CD4-positive, CD25-positive, alpha-beta regulatory T cell (primary cell): ENCODE data around the gene ZNF483. TPM values are rescaled to one million over a fixed set of nuclear protein-coding genes. Genes with fewer than 3 reads are reported as not detected.

ENCODE experiments used
- ATAC-seq, 2 donors: fragments of 150-1000 bp; cut with Tn5 transposase; one replicate each; pipeline ENCODE4 v1.10.0; 2021; ENCODE audit warnings: low read depth in 2 of 2, moderate number of reproducible peaks in 2 of 2, moderate library complexity in 1 of 2
- DNase-seq, 3 donors: peaks; one replicate each; pipeline versions ENCODE4 v3.0.0 to v3.0.0-alpha.2; 2012 to 2022; ENCODE audit warnings: mixed read lengths in 1 of 3
- H3K27ac ChIP-seq: one replicate; pipeline ENCODE4 v1.7.0; 2013; ENCODE audit warnings: mild to moderate bottlenecking, low read length; ENCODE audit not compliant: insufficient read depth, poor library complexity, severe bottlenecking
- H3K27me3 ChIP-seq: one replicate; pipeline ENCODE4 v1.7.0; 2013; ENCODE audit warnings: low read length; ENCODE audit not compliant: control insufficient read depth, insufficient read depth
- H3K36me3 ChIP-seq: one replicate; pipeline ENCODE4 v1.7.0; 2013; ENCODE audit warnings: mild to moderate bottlenecking, low read length, moderate library complexity; ENCODE audit not compliant: control insufficient read depth, insufficient read depth
- H3K4me1 ChIP-seq: 2 replicates; pipeline ENCODE4 v1.7.0; 2013; ENCODE audit warnings: mild to moderate bottlenecking, low read length; ENCODE audit not compliant: insufficient read depth, control insufficient read depth, poor library complexity, severe bottlenecking
- H3K4me3 ChIP-seq: one replicate; pipeline ENCODE4 v1.7.0; 2013; ENCODE audit warnings: low read depth, mild to moderate bottlenecking, low read length, moderate library complexity
- H3K9me3 ChIP-seq, 2 experiments: 1 replicate in 1 of 2; 2 replicates in 1 of 2; pipeline ENCODE4 v1.7.0; 2013; ENCODE audit warnings: low read length in 2 of 2, mild to moderate bottlenecking in 1 of 2, moderate library complexity in 1 of 2; ENCODE audit not compliant: control insufficient read depth in 2 of 2
- H3K27ac Mint-ChIP-seq, 3 donors: one replicate each; pipeline ENCODE4 v1.8.0; 2020 to 2022; ENCODE audit warnings: mild to moderate bottlenecking in 3 of 3, mixed read lengths in 3 of 3, moderate library complexity in 2 of 3
- H3K27me3 Mint-ChIP-seq: one replicate; pipeline ENCODE4 v1.8.0; 2022; ENCODE audit warnings: mild to moderate bottlenecking, mixed read lengths
- H3K36me3 Mint-ChIP-seq: one replicate; pipeline ENCODE4 v1.8.0; 2020; ENCODE audit warnings: mixed read lengths
- H3K4me1 Mint-ChIP-seq, 4 donors: one replicate each; pipeline ENCODE4 v1.8.0; 2020 to 2022; ENCODE audit warnings: mixed read lengths in 4 of 4, mild to moderate bottlenecking in 1 of 4
- H3K4me3 Mint-ChIP-seq, 4 donors: one replicate each; pipeline ENCODE4 v1.8.0; 2020 to 2022; ENCODE audit warnings: mild to moderate bottlenecking in 4 of 4, mixed read lengths in 4 of 4, moderate library complexity in 3 of 4
- H3K9me3 Mint-ChIP-seq, 7 donors: one replicate each; pipeline ENCODE4 v1.8.0; 2020 to 2022; ENCODE audit warnings: mixed read lengths in 7 of 7, mild to moderate bottlenecking in 3 of 7, moderate library complexity in 2 of 7
- polyA plus RNA-seq, 4 donors: library from polyadenylated mRNA; unstranded; fragments of 300-500 nt; fragmentation: Illumina TruSeq; gene quantifications; one replicate each; pipeline ENCODE4 v1.2.3, GENCODE V29; 2021
- total RNA-seq: library from RNA; stranded (reverse); gene quantifications from one replicate; pipeline ENCODE4 v1.2.3, GENCODE V29; 2022

The ZNF483 gene
- 22.1 TPM for total RNA-seq
- polyA plus RNA-seq, result 10 to 100 TPM in 1 of 4 donors, 1 to 10 TPM in 3; 5.5 to 10.2 (median 8.6) TPM

DNA sequence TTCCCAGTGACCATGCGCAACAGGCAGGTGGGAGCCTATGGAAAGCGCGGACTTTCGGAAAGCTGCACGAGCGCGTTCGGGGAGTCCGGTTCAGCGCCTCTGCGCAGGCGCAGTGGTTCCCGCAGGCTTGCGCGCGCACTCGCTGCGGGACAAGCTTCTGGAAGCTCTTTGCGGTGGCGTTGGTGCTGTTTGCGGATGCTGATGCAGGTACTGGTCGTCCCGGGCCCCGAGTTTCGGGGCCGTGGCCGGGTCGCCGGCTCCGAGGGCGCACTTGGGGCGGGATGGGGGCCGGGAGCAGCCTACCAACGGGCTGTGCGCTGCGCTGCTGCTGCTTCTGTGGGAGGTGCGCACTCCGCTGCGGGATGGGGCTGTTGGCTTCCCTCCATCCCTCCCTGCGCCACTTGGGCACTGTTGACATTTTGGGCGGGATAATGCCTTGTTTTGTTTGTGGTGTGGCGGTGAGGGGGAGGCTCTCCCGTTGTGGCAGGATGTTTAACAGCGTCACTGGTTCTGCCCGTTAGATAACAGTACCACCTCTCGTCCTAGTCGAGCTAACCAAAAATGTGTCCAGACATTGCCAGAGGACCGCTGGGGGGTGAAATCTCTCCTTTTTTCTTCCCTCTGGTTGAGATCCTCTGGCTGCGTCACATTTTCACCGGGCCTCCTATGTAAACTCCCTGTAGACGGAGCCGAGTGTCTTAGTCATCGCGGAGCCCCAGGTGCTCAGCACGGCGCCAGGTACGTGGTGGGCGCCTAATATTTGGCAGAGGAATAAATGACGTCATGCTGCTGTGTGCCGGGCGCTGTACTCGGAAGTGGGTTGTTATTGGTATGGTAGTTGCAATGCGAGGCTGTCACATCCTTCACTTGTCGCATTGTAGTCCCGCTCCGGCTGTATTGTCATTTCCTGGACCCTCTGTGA lies at the start of gene ZNF483:
TSS of gene ZNF483 (plus strand) at position 124 of the 922 bp plus-strand sequence. CDS start 2,217 bp downstream, outside the sequence.
- Histone ChIP-seq H3K27ac (peak within 1 kb of the TSS; percentile 73), H3K4me3 (peak within 1 kb of the TSS; percentile 89), H3K36me3 (peaks cover 10% of the 10 kb centered on the region), H3K27me3 (no peaks in the 10 kb centered on the region), H3K9me3 (no peaks in the 10 kb centered on the region), H3K4me1 (peaks cover 7% of the 10 kb centered on the region)
- Mint-ChIP-seq H3K9me3 (peaks cover 0 to 3% (median 0%) of the 10 kb centered on the region in 7 donors), H3K27me3 (peaks cover 9% of the 10 kb centered on the region), H3K4me1 (peaks cover 7 to 31% (median 25%) of the 10 kb centered on the region in 4 donors), H3K27ac (peak within 1 kb of the TSS; percentile 91 to 100 (median 97)), H3K4me3 (peak within 1 kb of the TSS; percentile 89 to 97 (median 96)), H3K36me3 (peaks cover 19% of the 10 kb centered on the region)
- DNase-seq (peak; percentile 60 to 80 (median 67)), ATAC-seq (peak; percentile 91 to 93)

DNA sequence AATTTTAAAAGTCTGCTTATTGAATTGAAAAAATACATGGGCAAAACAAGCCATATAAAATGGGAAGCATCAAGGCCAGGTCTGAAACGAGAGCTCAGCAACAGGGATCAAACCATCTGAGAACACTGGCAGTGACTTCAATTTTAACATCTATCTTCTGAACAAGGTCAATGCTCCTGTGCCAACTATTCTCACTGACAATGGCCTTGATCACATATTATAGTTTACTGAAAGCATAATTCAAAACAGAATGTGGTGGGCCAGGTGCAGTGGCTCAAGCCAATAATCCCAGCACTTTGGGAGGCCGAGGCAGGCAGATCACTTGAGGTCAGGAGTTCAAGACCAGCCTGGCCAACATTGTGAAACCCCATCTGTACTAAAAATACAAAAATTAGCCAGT lies 49.8 kb upstream of the ZNF483 start:
- DNase-seq (no peak), ATAC-seq (no peak)
- Histone ChIP-seq H3K4me1 (peaks cover 4% of the 10 kb centered on the region), H3K36me3 (no peaks in the 10 kb centered on the region), H3K27ac (no peak overlapping the region), H3K27me3 (no peaks in the 10 kb centered on the region), H3K9me3 (no peaks in the 10 kb centered on the region), H3K4me3 (no peak overlapping the region)
- Mint-ChIP-seq H3K4me3 (no peak overlapping the region), H3K27me3 (no peaks in the 10 kb centered on the region), H3K27ac (peak overlapping the region in 1 of 3 donors; percentile 1), H3K9me3 (no peaks in the 10 kb centered on the region), H3K36me3 (peaks cover 11% of the 10 kb centered on the region), H3K4me1 (peaks cover 16 to 63% (median 44%) of the 10 kb centered on the region in 4 donors)

DNA sequence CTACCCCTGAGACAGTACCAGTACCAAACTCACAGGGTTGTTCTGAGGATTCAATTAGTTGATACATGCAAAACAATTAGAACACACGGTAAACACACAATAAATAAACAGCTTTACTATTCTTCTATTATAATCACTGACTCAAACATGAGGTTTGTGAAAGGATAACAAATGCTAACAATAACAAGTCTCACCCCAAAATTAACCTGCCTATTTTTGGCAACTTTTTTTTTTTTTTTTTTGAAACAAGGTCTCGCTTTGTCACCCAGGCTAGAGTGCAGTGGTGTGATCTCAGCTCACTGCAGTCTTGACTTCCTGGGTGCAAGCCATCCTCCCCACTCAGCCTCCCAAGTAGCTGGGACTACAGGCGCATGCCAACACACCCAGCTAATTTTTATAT lies 47.3 kb upstream of the ZNF483 start:
- Mint-ChIP-seq H3K36me3 (peaks cover 7% of the 10 kb centered on the region), H3K4me1 (peaks cover 27 to 72% (median 49%) of the 10 kb centered on the region in 4 donors), H3K27ac (peak overlapping the region in 1 of 3 donors; percentile 27), H3K9me3 (no peaks in the 10 kb centered on the region), H3K4me3 (peak overlapping the region in 1 of 4 donors; percentile 26), H3K27me3 (no peaks in the 10 kb centered on the region)
- Histone ChIP-seq H3K9me3 (no peaks in the 10 kb centered on the region), H3K27ac (no peak overlapping the region), H3K4me1 (peaks cover 8% of the 10 kb centered on the region), H3K27me3 (no peaks in the 10 kb centered on the region), H3K36me3 (no peaks in the 10 kb centered on the region), H3K4me3 (no peak overlapping the region)
- no peak for ATAC-seq
- DNase-seq, result no peak

DNA sequence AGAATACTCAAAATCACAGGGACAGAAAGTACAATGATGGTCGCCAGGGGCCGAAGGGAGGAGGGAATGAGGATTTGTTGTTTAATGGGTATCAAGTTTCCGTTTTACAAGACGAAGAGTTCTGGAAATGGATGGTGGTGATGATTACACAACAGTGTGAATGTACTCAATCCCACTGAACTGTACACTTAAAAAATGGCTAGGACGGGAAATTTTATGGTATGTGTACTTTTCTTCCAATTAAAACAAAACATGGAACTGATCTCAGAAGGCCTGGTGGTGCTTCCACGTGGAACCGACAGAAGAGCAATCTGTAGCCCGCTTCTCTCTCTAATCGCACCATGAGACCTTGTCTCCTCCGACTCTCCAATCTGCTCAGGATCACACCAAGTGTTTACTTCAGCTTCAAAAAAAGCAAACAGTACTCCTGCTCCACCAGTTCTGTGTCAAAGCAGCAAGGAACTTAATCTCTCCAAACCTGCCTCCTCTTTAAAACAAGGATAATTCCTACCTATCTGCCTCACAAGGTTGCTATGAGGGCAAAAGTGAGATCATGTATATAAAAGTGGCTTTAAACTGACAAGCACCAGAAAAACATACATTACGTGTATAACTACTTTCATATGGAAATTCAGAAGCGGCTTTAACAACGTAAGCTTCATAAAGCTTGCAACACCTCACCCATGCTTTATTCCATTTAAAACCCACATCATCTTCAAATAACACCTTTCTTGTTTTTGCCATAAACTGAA lies 42.9 kb upstream of the ZNF483 start:
- H3K27me3 Mint-ChIP-seq, result no peaks in the 10 kb centered on the region
- no peaks in the 10 kb centered on the region for H3K9me3 Mint-ChIP-seq
- DNase-seq (peak in 1 of 3 donors; percentile 8), ATAC-seq (no peak)
- H3K36me3 Mint-ChIP-seq, result peaks cover 3% of the 10 kb centered on the region
- peak overlapping the region; percentile 84 to 95 (median 90) for H3K4me3 Mint-ChIP-seq
- Histone ChIP-seq H3K36me3 (no peaks in the 10 kb centered on the region), H3K27ac (peak overlapping the region; percentile 88), H3K27me3 (no peaks in the 10 kb centered on the region), H3K9me3 (no peaks in the 10 kb centered on the region), H3K4me1 (peaks cover 12% of the 10 kb centered on the region), H3K4me3 (peak overlapping the region; percentile 78)
- peak overlapping the region; percentile 28 to 85 (median 78) for H3K27ac Mint-ChIP-seq
- peaks cover 20 to 54% (median 39%) of the 10 kb centered on the region in 4 donors for H3K4me1 Mint-ChIP-seq

DNA sequence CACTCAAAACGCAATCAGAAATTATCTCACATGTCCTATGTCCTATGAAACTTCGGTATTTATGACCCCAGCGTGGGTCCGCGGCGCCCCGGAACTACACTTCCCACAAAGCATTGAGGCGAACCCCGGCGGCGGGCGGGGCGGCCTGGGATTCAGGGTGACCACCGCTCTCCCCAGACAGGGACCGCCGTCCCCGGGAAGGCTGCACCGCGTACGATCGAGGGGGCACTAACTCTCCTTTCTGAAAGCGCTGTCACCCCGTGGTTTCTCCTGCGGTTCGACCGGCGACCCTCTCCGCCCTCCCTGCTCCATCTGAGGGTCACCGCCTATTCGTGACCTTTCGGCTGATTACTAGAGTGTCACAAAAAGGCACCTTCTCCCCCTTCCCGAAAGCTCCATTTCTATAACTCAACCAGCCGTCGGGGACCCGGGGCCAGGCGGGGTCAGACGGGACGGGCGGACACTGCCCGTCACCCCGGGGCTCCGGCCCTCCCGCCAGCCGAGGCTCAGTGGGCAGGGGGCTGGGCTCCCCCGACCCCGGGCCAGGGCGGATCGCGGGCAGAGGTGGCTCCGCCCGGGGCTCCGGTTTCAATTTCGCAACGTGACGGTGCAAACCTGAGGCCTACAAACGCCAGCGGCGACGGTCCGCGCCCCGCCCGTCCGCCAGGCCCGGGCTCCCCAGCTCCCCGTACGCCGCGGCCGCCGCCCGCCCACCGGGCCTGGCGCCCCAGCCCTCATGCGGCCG lies 42.1 kb upstream of the ZNF483 start:
- H3K4me1 ChIP-seq, result peaks cover 12% of the 10 kb centered on the region
- H3K36me3 ChIP-seq, result no peaks in the 10 kb centered on the region
- H3K27me3 ChIP-seq, result no peaks in the 10 kb centered on the region
- peak overlapping the region; percentile 84 to 95 (median 90) for H3K4me3 Mint-ChIP-seq
- peak; percentile 43 to 50 for ATAC-seq
- no peaks in the 10 kb centered on the region for H3K9me3 ChIP-seq
- DNase-seq, result peak; percentile 38 to 74 (median 57)
- peak overlapping the region; percentile 88 for H3K27ac ChIP-seq
- no peaks in the 10 kb centered on the region for H3K36me3 Mint-ChIP-seq
- peaks cover 20 to 48% (median 33%) of the 10 kb centered on the region in 4 donors for H3K4me1 Mint-ChIP-seq
- no peaks in the 10 kb centered on the region for H3K27me3 Mint-ChIP-seq
- H3K9me3 Mint-ChIP-seq, result no peaks in the 10 kb centered on the region
- H3K4me3 ChIP-seq, result peak overlapping the region; percentile 78
- H3K27ac Mint-ChIP-seq, result peak overlapping the region; percentile 78 to 90 (median 85)

DNA sequence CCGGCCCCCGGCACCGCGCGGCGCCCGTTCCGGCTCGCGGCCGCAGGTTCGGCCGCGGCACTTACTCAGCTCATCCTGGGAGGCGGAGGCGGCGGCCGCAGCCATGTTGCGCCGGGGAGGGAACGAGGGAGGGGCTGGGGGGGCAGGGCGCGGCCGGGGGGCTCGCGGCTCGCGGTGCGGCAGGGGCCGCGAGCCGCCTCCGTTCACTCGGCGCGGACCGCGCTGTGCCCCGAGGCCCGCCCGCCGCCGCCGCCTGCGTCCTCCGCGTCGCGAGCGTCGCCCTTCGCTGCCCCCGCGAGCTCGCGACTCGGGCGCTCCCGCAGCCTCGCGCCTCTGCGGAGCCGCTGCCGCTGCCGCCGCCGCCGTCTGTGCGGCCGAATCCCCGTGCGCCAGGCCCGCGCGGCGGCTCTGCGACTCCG lies 41.5 kb upstream of the ZNF483 start:
- no peaks in the 10 kb centered on the region for H3K27me3 Mint-ChIP-seq

More for the DNA sequence above, 41.5 kb upstream of the ZNF483 start:
- Mint-ChIP-seq H3K27ac (no peak overlapping the region), H3K9me3 (no peaks in the 10 kb centered on the region), H3K36me3 (no peaks in the 10 kb centered on the region), H3K4me1 (peaks cover 20 to 48% (median 33%) of the 10 kb centered on the region in 4 donors), H3K4me3 (peak overlapping the region in 2 of 4 donors; percentile 22 to 56)
- Histone ChIP-seq H3K36me3 (no peaks in the 10 kb centered on the region), H3K9me3 (no peaks in the 10 kb centered on the region), H3K27me3 (no peaks in the 10 kb centered on the region), H3K27ac (peak overlapping the region; percentile 79), H3K4me3 (no peak overlapping the region), H3K4me1 (peaks cover 12% of the 10 kb centered on the region)
- ATAC-seq, result peak; percentile 38 to 50
- peak; percentile 40 to 59 (median 42) for DNase-seq
